GM12891 (cell line): ENCODE data around the gene IFT22.
"Not testable (repeated sequence)": the region's sequence is repeated elsewhere in the genome, so short reads cannot be mapped to it uniquely, and the experiment has no call there.

Source experiments
- POLR2A ChIP-seq: IDR thresholded peaks from 2 replicates; pipeline ENCODE4 v1.6.1; 2011; ENCODE audit warnings: low read depth, low read length, control low read depth
- POLR2AphosphoS5 ChIP-seq: IDR thresholded peaks from 2 replicates; pipeline ENCODE4 v1.6.1; 2011; ENCODE audit warnings: low read depth, low read length, control low read depth
- SPI1 ChIP-seq: IDR thresholded peaks from 2 replicates; pipeline ENCODE4 v1.6.1; 2011; ENCODE audit warnings: low read depth, low read length, control low read depth
- TAF1 ChIP-seq: IDR thresholded peaks from 2 replicates; pipeline ENCODE4 v1.6.1; 2011; ENCODE audit warnings: low read depth, low read length, control low read depth

GRCh38 chr7:101290186-101291037 is 31.2 kb downstream of the IFT22 start:
- not testable (repeated sequence) for TF ChIP-seq POLR2AphosphoS5, TAF1, POLR2A, SPI1
